Skeletal muscle tissue (tissue), 4 donors: ENCODE data around the gene ARGFX. TPM values are rescaled to one million over a fixed set of nuclear protein-coding genes. Genes with fewer than 3 reads are reported as not detected.
"Not testable (repeated sequence)": the region's sequence is repeated elsewhere in the genome, so short reads cannot be mapped to it uniquely, and the experiment has no call there.

ENCODE experiments used
- H3K27ac ChIP-seq: one replicate; pipeline ENCODE4 v1.7.0; 2013; ENCODE audit warnings: mild to moderate bottlenecking, low read depth, low read length, inconsistent platforms
- H3K27me3 ChIP-seq, 3 donors: one replicate each; pipeline ENCODE4 v1.7.0; 2013; ENCODE audit warnings: low read length in 3 of 3; ENCODE audit not compliant: control insufficient read depth in 3 of 3, insufficient read depth in 3 of 3
- H3K36me3 ChIP-seq, 3 donors: one replicate each; pipeline ENCODE4 v1.7.0; 2013; ENCODE audit warnings: low read length in 3 of 3; ENCODE audit not compliant: control insufficient read depth in 3 of 3, insufficient read depth in 3 of 3
- H3K4me1 ChIP-seq, 3 donors: one replicate each; pipeline ENCODE4 v1.7.0; 2013; ENCODE audit warnings: low read length in 3 of 3, mild to moderate bottlenecking in 3 of 3; ENCODE audit not compliant: control insufficient read depth in 3 of 3, insufficient read depth in 3 of 3
- H3K4me3 ChIP-seq, 3 donors: one replicate each; pipeline ENCODE4 v1.7.0; 2013; ENCODE audit warnings: low read length in 3 of 3
- H3K9ac ChIP-seq, 3 donors: one replicate each; pipeline ENCODE4 v1.7.0; 2013; ENCODE audit warnings: low read length in 3 of 3, mild to moderate bottlenecking in 3 of 3, moderate library complexity in 2 of 3, low read depth in 1 of 3
- H3K9me3 ChIP-seq, 3 donors: one replicate each; pipeline ENCODE4 v1.7.0; 2013; ENCODE audit warnings: low read length in 3 of 3; ENCODE audit not compliant: control insufficient read depth in 3 of 3
- total RNA-seq: library from RNA; depleted of rRNA; stranded (reverse); fragments of >200 nt; gene quantifications from one replicate; pipeline ENCODE4 v1.2.3, GENCODE V29; 2014
- donor health status: Osteomylitis.

Gene ARGFX
- total RNA-seq, 1 donor from 2014 or later = not detected

GRCh38 chr3:121552797-121553196 lies 15.0 kb upstream of the ARGFX start:
- H3K4me3 ChIP-seq = no peak overlapping the region
- no peaks in the 10 kb centered on the region for H3K4me1 ChIP-seq
- no peaks in the 10 kb centered on the region for H3K36me3 ChIP-seq
- no peaks in the 10 kb centered on the region for H3K9me3 ChIP-seq
- no peak overlapping the region for H3K27ac ChIP-seq
- H3K9ac ChIP-seq = peak overlapping the region in 1 of 3 donors; percentile 8
- no peaks in the 10 kb centered on the region for H3K27me3 ChIP-seq

DNA sequence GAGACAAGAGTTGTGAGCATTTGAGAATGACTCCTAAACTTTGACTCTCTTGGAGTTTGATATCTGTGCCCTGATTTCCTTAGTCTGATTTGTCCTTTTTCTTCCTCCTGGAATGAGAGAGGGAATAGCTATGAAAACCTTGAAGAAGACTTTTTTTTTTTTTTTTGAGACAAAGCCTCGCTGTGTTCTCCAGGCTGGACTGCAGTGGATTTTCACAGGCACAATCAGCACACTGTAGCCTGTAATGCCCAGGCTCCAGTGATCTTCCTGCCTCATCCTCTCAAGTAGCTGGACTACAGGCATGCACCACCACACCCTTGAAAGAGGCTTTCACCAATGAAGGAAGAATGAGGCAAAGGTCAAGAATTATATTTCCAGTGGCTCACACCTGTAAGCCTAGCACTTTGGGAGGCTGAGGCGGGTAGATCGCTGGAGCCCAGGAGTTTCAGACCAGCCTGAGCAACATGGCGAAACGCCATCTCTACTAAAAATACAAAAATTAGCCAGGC lies 10.3 kb upstream of the ARGFX start:
- Histone ChIP-seq H3K4me1 (peaks cover 0 to 9% (median 0%) of the 10 kb centered on the region in 3 donors), H3K9ac (no peak overlapping the region), H3K36me3 (no peaks in the 10 kb centered on the region), H3K9me3 (no peaks in the 10 kb centered on the region), H3K4me3 (no peak overlapping the region), H3K27me3 (no peaks in the 10 kb centered on the region), H3K27ac (no peak overlapping the region)

GRCh38 chr3:121562148-121562547 lies 5.6 kb upstream of the ARGFX start:
- H3K4me1 ChIP-seq = peaks cover 0 to 9% (median 0%) of the 10 kb centered on the region in 3 donors
- no peak overlapping the region for H3K4me3 ChIP-seq
- H3K27ac ChIP-seq = no peak overlapping the region
- H3K36me3 ChIP-seq = no peaks in the 10 kb centered on the region
- H3K9ac ChIP-seq = no peak overlapping the region
- no peaks in the 10 kb centered on the region for H3K27me3 ChIP-seq
- H3K9me3 ChIP-seq = no peaks in the 10 kb centered on the region

DNA sequence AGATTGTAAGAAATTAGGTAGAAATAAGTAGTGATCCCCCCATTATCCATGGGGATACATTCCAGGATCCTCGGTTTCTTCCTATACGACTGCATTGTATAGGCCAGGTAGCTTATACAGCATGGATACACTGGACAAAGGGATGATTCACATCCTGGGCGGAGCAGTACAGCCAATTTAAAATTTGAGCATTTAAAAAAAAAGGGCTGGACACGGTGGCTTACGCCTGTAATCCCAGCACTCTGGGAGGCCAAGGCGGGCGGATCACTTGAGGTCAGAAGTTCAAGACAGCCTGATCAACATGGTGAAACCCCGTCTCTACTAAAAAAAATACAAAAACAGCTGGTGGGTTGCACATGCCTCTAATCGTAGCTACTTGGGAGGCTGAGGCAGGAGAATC lies 976 bp upstream of the ARGFX start:
- no peaks in the 10 kb centered on the region for H3K9me3 ChIP-seq
- H3K4me3 ChIP-seq = no peak overlapping the region
- H3K36me3 ChIP-seq = no peaks in the 10 kb centered on the region
- peaks cover 0 to 5% (median 0%) of the 10 kb centered on the region in 3 donors for H3K4me1 ChIP-seq
- no peaks in the 10 kb centered on the region for H3K27me3 ChIP-seq
- no peak overlapping the region for H3K9ac ChIP-seq
- H3K27ac ChIP-seq = no peak overlapping the region

DNA sequence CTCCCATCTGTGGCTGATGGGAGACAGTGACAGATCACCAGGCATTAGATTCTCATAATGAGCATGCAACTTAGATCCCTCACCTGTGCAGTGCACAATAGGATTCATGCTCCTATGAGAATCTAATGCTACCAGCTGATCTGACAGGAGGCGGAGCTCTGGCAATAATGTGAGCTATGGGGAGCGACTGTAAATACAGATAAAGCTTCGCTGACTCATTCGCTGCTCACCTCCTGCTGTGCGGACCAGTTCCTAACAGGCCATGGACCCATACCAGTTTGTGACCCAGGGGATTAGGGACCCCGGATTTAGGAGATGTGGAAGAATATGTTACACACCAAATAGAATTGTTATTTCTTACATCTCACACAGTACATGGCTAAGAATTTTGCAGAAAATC lies 6.7 kb downstream of the ARGFX start:
- H3K9ac ChIP-seq = no peak overlapping the region
- no peaks in the 10 kb centered on the region for H3K9me3 ChIP-seq
- H3K27ac ChIP-seq = no peak overlapping the region
- H3K4me3 ChIP-seq = no peak overlapping the region
- no peaks in the 10 kb centered on the region for H3K27me3 ChIP-seq
- H3K4me1 ChIP-seq = no peaks in the 10 kb centered on the region
- H3K36me3 ChIP-seq = no peaks in the 10 kb centered on the region

DNA sequence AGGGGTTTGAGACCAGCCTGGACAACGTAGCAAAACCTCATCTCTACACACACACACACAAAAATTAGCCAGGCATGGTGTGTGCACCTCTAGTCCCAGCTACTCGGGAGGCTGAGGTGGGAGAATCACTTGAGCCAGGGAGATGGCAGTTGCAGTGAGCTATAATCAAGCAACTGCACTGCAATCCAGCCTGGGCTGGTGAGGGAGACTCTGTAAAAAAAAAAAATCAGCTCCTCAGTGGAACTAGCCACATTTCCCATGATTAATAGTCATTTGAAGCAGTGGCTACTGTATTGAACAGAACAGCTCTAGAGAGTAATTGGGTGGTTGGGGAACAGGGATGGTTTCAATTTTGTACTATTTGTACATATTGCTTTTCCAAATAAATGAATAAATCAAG lies 13.9 kb downstream of the ARGFX start:
- H3K4me3 ChIP-seq = no peak overlapping the region
- H3K27me3 ChIP-seq = no peaks in the 10 kb centered on the region
- no peak overlapping the region for H3K27ac ChIP-seq
- H3K9ac ChIP-seq = no peak overlapping the region
- H3K4me1 ChIP-seq = no peaks in the 10 kb centered on the region
- no peaks in the 10 kb centered on the region for H3K36me3 ChIP-seq
- no peaks in the 10 kb centered on the region for H3K9me3 ChIP-seq

DNA sequence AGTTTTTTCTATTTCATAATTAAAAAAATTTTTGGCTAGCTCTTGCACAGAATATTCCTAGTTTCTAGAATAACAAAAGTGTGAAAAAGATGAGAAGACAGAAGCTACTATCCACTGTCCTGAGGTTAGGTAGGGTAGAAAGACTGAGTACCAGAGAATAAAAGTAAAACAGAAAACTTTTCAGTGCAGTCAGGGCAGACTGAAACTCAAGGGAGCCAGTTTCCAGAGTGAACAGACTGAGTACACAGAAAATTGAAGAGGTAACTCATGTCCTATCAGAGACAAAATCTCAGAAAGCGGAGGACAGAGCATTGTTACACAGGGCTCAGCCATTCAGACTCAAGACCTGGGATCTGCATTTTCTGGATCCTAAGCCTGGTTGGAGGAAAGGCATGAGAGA lies 16.7 kb downstream of the ARGFX start:
- H3K36me3 ChIP-seq = no peaks in the 10 kb centered on the region
- H3K27me3 ChIP-seq = no peaks in the 10 kb centered on the region
- no peaks in the 10 kb centered on the region for H3K9me3 ChIP-seq
- H3K4me3 ChIP-seq = no peak overlapping the region
- H3K9ac ChIP-seq = no peak overlapping the region
- no peak overlapping the region for H3K27ac ChIP-seq
- H3K4me1 ChIP-seq = no peaks in the 10 kb centered on the region

DNA sequence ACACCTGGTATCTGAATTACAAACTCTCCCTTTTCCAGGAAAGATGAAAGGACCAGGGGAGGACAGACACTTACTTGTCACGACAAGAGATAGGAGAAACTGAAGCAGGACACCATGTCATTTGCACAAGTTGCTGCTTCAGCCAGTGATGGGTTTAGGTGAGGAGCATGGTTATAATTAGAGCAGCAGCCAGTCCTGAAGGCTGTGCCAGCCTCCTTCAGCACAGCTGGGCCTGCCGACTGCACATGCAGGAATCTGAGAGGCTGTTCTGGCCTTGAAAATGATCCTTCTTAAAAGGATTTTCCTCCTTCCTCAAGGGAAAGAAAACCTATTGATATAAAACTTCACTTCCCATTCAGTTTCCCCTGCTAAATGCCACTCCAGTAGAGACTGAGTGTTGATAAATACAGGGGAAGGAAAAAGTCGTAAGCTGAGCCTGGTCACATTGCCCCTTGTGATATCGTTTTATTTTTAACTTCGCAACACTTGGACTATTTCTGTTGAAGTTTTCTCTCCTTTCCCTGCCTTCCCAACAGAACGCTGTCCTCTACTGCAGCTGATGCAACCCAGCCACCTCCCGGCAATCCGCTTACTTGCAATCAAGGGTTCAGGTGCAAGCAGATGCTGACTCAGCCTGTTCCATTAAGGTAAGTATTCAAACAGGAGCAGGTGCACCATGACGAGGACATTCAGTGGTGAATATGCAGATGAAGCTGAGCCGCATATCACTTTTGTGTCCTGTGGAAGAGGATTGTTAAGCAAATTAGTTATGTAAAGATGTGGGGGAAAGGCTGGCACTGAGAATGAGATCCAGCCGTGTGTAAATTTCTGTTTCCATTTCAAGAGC lies 25.3 kb downstream of the ARGFX start, which contains the start of gene FBXO40:
Gene FBXO40 (plus strand): TSS at position 524 of the 847 bp plus-strand sequence. CDS start 27,197 bp downstream, outside the sequence.
- Histone ChIP-seq H3K9ac (peak within 1 kb of the TSS; percentile 84 to 89 (median 85)), H3K36me3 (peaks cover 0 to 2% (median 0%) of the 10 kb centered on the region in 3 donors), H3K27ac (peak within 1 kb of the TSS; percentile 98)

DNA sequence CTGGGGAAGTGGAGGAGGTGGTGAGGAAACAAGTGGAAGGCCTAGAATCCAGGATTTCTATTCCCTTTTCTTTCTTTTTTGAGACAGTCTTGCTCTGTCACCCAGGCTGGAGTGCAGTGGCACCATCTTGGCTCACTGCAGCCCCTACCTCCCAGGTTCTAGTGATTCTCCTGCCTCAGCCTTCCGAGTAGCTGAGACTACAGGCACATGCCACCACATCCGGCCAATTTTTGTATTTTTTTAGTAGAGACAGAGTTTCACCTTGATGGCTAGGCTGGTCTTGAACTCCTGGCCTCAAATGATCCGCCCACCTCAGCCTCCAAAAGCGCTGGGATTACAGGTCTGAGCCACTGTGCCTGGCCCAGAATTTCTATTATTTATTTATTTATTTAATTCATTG lies 26.1 kb downstream of the ARGFX start:
- H3K27me3 ChIP-seq, H3K36me3 ChIP-seq, H3K9me3 ChIP-seq: not testable (repeated sequence)
- Histone ChIP-seq H3K9ac (peak overlapping the region; percentile 84 to 89 (median 85)), H3K27ac (peak overlapping the region; percentile 98), H3K4me1 (peaks cover 20 to 22% (median 21%) of the 10 kb centered on the region in 3 donors), H3K4me3 (peak overlapping the region; percentile 78 to 80 (median 79))

More for the DNA sequence above, 25.3 kb downstream of the ARGFX start, which contains the start of gene FBXO40:
- peak within 1 kb of the TSS; percentile 78 to 80 (median 79) for H3K4me3 ChIP-seq
- peaks cover 14 to 21% (median 16%) of the 10 kb centered on the region in 3 donors for H3K4me1 ChIP-seq
- H3K9me3 ChIP-seq = no peaks in the 10 kb centered on the region
- H3K27me3 ChIP-seq = no peaks in the 10 kb centered on the region

GRCh38 chr3:121594850-121595249 lies 27.1 kb downstream of the ARGFX start:
- Histone ChIP-seq H3K4me1 (peaks cover 22 to 25% (median 22%) of the 10 kb centered on the region in 3 donors), H3K27me3 (no peaks in the 10 kb centered on the region), H3K9me3 (no peaks in the 10 kb centered on the region), H3K9ac (peak overlapping the region; percentile 71 to 89 (median 85)), H3K4me3 (peak overlapping the region; percentile 78 to 80 (median 79)), H3K36me3 (peaks cover 0 to 2% (median 0%) of the 10 kb centered on the region in 3 donors), H3K27ac (peak overlapping the region; percentile 98)
